Stimulated activated CD8-positive, alpha-beta memory T cell treated with anti-CD3 and anti-CD28 coated beads, Interleukin-4, amount 100 ng/mL, for 4 hours (primary cell): ENCODE measurements around the gene SNCAIP.

Experiments
- DNase-seq, 2 donors: peaks; one replicate each; pipeline ENCODE4 v3.0.0-alpha.2; 2020; ENCODE audit warnings: low read depth in 2 of 2, low spot score in 1 of 2

Gene SNCAIP

GRCh38 chr5:122423221-122423620 lies 111.2 kb downstream of the SNCAIP start:
- no peak for DNase-seq

GRCh38 chr5:122424132-122424531 lies 112.1 kb downstream of the SNCAIP start:
- no peak for DNase-seq

DNA sequence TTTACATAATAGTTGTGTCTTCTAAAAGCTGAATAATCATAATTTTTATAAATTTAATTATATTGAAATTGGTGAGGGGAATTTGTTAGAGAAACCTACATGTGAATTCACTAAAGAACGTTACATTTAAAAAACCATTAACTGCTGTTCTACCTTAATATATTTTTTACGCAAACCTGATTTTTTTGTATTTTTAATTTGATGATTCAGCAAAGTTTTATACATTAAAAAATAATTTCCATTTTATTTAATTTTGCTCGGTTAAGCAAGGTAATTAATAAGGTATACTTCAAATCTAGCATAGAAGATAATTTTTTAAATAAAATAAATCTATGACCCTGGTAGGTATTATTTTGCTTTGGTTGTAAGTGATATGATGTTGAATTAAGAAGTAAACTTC lies 114.3 kb downstream of the SNCAIP start:
- DNase-seq = no peak

DNA sequence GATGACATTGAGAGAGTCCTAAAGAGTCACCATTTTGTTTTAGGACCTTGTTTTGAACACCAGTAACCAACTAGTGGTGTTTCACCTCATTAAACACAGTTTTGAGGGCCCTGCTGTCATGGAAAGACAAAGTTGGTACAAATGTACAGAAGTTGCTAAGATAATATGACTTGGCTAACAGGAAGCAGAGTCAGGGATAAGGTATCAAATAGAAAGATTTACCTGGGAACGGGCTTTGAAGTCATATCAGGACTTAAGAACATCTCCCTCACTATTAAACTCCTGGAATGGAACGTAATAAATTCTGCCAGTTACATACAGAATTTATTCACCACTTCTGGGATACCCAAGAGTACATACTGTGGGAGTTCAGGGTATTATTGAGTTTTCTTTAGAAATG lies 115.6 kb downstream of the SNCAIP start:
- DNase-seq = no peak

DNA sequence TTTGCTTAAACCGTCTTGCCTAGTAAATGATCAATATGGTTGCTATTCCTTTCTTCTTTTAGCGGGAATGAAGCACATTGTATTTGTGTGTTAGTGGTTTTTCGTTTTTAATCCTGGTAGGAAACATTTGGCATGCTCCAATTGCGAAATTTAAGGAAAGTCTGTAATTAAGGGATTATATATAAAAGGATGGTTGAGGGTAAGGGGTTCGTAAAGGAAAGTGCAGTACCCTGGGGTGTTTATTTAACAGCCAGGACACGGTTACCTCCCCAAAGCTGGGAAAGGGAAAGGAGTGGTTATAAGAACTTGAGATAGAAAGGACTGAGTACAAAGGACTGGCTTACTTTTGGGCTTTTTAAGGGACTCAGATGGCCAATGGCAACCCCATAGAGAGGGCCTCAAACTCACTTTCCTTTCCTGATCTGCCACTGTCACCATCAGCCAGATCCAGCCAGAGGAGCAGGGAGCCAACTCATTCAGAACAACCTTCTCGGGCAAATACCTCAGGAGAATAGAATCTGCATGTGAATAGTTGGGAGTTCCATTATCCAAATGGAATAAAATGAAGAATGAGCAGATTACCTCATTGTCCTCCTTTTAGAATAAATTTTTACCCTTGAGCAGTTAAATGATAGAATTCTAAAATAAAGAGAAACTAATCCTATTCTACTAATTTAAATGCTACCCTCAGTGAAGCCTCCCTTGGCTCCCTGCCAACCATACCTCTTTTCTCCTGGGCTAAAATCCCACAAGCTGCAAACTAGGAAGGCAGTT lies 117.7 kb downstream of the SNCAIP start:
- DNase-seq = no peak

DNA sequence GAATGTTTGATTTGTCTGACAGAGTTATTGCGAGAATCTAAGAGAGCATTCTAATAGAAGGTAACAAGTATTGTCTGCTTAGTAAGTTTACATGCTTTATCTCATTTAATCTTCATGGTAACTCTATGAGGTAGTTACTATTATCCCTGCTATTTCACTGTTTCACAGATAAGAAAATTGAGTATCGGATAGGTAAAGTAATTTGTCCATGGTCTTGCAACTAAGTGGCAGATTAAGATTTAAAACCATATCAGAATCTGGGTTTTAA lies 118.2 kb downstream of the SNCAIP start:
- no peak for DNase-seq

DNA sequence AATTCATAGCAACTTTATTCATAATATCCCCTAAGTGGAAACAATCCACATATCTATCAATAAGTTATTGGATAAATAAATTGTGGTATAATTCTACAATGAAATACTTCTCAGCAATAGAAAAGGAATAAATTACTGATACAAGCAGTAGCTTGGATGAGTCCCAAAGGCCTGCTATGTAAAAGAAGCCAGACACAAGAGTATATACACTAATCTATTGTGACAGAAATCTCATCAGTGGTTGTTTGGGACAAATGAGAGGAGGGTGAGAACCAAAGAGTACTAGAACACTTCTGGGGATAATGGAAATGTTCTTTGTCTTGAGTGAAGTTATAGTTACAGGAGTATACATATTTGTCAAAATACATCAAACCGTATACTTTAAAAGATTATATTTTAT lies 119.3 kb downstream of the SNCAIP start:
- DNase-seq = no peak

DNA sequence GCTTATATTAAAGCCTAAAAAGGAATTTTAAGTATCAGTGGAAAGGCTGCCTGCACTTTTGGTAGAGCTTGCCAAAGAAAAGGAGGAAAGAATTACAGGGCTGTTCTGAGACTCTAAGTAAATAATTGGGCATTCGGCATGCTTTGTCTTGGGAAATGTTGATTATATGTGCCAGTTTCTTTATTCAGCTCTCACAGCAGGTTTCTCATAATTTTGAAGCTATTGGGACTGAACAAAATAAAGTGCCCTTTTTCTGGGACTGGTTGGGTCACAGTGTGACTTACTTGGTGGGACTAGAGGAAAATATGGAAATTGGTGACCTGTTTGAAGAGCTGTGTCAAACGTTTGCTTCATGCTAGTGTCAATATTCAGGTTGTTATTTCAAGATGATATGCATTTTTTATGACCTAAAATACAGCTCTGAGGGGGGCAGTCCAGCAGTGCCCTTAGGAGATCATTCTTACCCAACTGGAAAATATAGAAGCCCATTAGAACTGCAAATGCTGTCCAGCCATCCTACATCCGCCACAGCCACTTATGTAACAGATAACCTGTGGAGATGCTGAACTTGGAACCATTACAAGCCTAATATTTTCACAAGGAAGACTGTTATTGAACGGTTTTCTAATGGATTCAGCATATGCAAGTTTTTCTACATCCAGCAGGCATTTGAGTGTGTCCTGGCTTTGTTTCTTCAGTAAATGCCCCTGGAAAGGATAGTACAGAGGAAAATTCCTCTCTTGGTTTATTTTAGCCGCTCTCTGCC lies 122.4 kb downstream of the SNCAIP start:
- no peak for DNase-seq

- DNase-seq = no peak
Observed at GRCh38 chr5:122435234-122435633, 123.2 kb downstream of the SNCAIP start.

DNA sequence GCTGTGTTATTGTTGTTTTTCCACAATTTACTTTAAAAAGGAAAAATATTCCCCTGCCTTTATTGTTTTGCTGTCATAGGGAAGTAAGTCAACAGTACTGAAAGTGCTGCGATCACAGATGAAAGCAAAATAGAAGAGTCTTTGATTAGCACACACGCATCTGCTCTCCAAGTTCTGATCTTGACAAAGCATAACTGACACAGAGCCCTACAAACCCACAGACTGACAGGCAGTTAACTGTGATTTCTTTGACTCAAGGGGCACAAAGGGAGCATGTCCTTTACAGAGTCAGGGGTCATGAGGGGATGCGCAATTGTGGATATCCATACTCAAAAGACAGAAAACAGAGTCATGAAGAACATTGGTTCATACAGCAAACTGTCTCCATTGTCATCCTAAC lies 123.7 kb downstream of the SNCAIP start:
- no peak for DNase-seq

- DNase-seq = no peak
Observed at GRCh38 chr5:122436615-122437014, 124.6 kb downstream of the SNCAIP start.

DNA sequence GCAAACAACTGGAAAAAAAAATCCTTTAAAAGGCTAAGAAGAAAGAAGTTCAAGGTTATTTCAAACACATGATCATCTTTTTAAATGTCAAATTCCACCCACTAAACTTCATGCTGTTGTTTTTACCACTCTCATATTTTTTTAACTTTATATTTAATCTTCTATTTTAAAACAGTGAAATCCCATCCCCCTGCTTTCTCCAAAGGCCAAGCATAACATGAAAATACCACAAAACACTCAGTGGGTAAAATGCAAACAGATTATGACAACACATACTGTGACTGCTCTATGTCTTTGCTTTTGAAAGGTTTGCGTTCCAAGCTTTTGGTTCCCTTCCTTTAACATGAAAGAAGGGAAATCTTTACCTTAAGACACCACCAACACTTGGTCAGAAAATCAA lies 127.6 kb downstream of the SNCAIP start:
- no peak for DNase-seq

DNA sequence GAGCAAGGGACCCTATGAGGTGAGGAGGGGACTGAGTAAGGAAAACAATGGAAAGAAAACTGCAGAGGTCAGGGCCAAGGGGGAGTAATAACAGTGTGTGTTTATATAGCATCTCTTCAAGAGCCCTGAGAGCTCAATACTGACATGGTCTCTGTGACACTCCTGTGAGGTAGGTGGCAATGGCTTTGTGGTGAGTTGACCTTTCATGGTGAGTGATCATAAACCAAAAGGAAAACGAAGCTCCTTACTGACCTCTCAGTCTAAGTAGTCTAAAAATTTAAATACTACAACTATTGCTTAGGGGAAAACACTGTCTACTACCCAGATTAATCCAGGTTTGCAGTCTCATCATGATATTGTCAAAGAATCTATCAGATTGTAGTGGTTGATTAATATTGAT lies 130.9 kb downstream of the SNCAIP start:
- DNase-seq = no peak

- no peak for DNase-seq
Observed at GRCh38 chr5:122444411-122444810, 132.4 kb downstream of the SNCAIP start.

GRCh38 chr5:122445070-122445469 lies 133.0 kb downstream of the SNCAIP start:
- no peak for DNase-seq

- no peak for DNase-seq
Observed at GRCh38 chr5:122447072-122447471, 135.0 kb downstream of the SNCAIP start.

GRCh38 chr5:122447879-122448278 lies 135.8 kb downstream of the SNCAIP start:
- DNase-seq = no peak

DNA sequence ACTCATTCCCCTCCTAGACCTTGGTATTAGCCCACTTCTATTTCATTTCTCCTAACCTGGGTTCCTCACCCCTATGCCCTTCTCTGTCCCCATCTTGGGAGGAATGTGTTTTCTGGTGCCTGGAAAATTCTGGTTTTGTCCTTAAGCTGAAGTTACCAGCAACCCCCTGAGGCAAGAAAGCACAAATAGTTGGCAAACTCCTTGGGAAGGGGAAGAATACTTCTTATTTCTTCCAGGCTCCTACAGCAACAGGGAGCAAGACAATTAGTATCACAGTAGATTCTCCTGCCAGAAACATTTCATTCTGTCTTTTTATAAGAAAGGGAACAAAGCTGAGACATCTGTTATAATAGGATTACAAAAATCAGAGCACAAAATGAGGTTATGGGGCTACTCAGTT lies 142.5 kb downstream of the SNCAIP start:
- no peak for DNase-seq

GRCh38 chr5:122455939-122456338 lies 143.9 kb downstream of the SNCAIP start:
- DNase-seq = no peak

GRCh38 chr5:122457178-122457826 lies 145.3 kb downstream of the SNCAIP start:
- DNase-seq = no peak

DNA sequence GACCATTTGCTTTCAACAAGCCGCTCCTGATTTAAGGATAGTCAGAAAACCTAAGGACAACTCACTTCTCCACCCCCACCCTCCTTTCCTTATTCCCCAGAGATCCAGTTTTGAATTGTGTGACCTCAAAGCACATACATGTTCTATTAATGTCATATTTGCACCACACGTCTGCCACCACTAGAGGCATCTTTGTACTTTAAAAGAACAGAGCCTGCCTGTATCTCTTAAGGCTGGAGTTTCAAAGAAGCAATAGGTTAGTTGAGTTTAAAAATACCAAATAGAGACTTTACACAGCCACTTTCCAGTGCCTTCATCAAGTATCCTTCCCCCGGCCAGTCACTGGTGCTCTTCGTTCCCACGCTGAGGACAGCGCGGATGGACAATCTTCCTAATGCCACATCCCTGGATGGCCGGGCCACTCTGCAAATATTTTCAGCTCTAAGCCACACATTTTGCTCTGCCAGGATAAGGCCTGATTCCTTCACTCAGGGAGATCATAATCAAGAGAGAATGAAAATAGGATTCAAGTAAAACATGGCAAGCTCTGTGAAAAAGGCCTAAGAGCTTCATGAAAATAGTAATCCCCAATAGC lies 146.3 kb downstream of the SNCAIP start:
- DNase-seq = no peak

DNA sequence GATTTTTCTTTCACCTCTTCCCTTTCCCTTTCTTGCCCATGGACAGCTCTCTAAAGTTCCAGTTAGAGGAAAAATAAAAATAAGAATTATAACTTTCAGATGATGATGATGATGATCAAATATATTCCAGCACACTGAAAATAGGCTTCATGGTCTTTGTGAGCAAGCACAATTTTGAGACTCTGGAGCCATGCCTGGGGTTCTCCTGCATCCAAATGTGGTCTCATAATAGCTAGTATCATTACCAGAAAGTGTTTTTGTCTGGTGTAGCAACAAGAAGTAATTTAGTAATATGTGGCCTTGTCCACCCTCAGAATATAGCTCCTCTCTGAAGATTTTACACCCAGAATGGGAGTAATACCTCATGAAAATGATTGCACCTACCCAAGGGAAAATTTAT lies 150.4 kb downstream of the SNCAIP start:
- DNase-seq = no peak
